Measurements from ENCODE around the gene LILRB1.
"Not testable (repeated sequence)": the region's sequence is repeated elsewhere in the genome, so short reads cannot be mapped to it uniquely, and the experiment has no call there.

GRCh38 chr19:54624234-54624633 is 6.0 kb upstream of the LILRB1 start:
- TF ChIP-seq, protein P1, sequence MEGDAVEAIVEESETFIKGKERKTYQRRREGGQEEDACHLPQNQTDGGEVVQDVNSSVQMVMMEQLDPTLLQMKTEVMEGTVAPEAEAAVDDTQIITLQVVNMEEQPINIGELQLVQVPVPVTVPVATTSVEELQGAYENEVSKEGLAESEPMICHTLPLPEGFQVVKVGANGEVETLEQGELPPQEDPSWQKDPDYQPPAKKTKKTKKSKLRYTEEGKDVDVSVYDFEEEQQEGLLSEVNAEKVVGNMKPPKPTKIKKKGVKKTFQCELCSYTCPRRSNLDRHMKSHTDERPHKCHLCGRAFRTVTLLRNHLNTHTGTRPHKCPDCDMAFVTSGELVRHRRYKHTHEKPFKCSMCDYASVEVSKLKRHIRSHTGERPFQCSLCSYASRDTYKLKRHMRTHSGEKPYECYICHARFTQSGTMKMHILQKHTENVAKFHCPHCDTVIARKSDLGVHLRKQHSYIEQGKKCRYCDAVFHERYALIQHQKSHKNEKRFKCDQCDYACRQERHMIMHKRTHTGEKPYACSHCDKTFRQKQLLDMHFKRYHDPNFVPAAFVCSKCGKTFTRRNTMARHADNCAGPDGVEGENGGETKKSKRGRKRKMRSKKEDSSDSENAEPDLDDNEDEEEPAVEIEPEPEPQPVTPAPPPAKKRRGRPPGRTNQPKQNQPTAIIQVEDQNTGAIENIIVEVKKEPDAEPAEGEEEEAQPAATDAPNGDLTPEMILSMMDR (conservative IDR thresholded peaks at IDR 0.05 in 1 of 2, IDR thresholded peaks at IDR 0.05 in 1 of 2; ENCODE audit: low read depth in 1 of 2, low read length in 2 of 2): not testable (repeated sequence)
- not testable (repeated sequence) for TF ChIP-seq EZH2 (IDR thresholded peaks at IDR 0.05; ENCODE audit: low read length, missing control alignments)
